ENCODE results near the gene PTPRM.

PTPRM gene

GRCh38 chr18:7807936-7808453 is 240.9 kb downstream of the PTPRM start:
- no peak for DNase-seq (ENCODE audit: low spot score)

GRCh38 chr18:7808992-7809391 is 241.9 kb downstream of the PTPRM start:
- DNase-seq (ENCODE audit: low spot score): no peak

DNA sequence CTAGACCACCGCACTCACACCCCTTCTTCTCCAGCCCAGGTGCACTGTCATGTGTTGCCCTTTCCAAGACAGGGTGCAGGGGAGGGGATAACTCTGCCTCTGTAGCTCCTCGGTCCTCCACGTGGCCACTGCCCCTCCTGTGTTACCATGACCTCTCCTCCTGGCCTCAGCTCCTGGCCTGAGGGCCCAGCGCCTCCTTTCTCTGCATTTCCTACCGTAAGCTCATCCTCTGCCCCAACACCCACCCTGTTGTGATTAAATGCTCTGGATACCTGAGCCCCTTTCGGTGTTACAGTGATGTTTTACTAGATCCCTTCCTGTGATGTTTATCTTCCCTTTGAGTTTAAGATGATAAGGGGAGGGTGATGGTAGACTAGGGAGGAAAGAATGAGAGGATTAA is 242.3 kb downstream of the PTPRM start:
- DNase-seq (ENCODE audit: low spot score): no peak

DNA sequence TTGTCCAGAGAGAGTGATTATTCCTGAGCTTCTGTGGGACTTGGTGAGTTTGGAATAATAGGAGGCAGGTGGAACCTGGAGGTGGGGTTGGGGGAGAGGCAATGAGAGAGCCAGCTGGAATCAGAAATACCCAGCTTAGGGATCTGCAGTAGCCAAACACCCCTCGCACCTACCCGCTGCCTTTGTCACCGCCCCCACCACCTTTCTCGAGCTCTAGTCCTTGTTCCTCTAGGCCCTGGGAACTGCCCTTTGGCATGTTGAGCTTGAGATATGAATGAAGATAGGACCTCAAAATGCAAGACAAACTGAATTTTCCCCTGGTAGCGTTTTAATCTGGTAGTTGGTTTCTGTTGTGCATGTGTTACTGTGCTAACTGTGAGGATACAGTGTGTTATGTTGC is 242.9 kb downstream of the PTPRM start:
- no peak for DNase-seq (ENCODE audit: low spot score)

DNA sequence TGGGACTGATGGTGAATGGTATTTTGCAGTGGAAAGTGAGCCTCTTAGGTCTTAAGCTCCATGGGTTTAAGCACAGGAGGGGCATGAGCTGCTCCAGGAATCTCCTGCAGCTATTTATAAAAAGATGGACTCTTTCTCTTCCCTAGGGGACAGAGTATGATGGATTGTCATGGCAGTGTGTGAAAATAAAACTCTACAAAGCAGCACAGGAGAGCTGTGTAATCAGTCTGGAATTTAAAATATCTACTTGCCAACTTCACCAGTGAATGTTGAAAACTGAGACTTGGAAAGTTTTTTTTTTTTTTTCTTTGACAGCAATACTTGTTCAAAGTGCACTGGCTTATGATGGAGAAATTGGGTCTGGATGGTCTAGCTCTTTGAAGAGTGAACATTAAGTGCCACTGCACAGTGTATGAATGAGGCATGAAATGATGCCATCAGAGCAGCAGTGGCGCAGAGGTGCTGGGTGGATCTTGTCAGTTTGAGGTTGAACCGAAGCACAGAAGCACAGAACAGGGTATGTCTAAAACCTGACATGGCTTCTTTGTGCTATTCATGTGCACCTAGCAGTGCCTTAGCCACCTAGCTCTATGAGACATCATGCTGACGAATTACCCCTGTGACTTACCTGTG is 245.4 kb downstream of the PTPRM start:
- DNase-seq (ENCODE audit: low spot score): no peak

GRCh38 chr18:7813131-7813530 is 246.0 kb downstream of the PTPRM start:
- DNase-seq (ENCODE audit: low spot score): no peak

DNA sequence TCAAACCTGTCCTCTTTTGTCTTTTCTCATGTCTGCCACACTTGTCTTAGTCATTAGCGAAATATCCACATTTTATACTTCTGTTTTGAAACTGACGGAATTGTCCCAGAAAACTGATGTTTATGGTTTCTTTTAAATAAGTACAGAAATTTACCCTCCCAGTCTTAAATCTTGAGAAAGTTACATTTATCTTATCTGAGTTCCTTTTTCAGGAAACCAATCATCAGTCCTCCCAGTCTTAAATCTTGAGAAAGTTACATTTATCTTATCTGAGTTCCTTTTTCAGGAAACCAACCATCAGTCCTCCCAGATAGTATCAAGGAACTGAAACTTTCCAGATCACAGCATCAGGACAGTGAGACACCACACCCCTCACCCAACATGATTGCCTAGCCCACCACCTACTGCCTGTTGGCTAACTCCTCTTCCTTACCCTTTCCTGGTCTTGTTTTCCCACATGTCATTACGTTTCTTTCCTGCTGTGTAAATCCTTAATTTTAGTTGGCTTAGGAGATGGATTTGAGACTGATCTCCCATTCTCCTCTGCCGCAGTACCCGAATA is 247.7 kb downstream of the PTPRM start:
- DNase-seq (ENCODE audit: low spot score): no peak

GRCh38 chr18:7815787-7816186 is 248.7 kb downstream of the PTPRM start:
- DNase-seq (ENCODE audit: low spot score): no peak

GRCh38 chr18:7817575-7818230 is 250.6 kb downstream of the PTPRM start:
- DNase-seq (ENCODE audit: low spot score): no peak

DNA sequence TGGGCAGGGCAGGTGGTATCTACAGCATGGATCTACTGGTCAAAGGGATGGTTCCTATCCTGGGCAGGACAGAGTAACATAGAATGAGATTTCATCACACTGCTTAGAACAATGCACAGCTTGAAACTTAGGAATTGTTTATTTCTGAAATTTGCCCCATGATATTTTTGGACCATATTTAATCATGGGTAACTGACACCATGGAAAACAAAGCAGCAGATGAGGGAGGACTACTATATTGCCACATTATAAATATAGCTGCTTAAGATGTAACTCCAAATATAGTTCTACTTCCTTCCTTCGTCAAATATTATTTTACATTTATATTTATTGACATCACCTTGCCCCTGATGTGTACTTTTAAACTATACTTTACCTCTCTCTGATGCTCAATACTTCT is 254.7 kb downstream of the PTPRM start:
- DNase-seq (ENCODE audit: low spot score): no peak

DNA sequence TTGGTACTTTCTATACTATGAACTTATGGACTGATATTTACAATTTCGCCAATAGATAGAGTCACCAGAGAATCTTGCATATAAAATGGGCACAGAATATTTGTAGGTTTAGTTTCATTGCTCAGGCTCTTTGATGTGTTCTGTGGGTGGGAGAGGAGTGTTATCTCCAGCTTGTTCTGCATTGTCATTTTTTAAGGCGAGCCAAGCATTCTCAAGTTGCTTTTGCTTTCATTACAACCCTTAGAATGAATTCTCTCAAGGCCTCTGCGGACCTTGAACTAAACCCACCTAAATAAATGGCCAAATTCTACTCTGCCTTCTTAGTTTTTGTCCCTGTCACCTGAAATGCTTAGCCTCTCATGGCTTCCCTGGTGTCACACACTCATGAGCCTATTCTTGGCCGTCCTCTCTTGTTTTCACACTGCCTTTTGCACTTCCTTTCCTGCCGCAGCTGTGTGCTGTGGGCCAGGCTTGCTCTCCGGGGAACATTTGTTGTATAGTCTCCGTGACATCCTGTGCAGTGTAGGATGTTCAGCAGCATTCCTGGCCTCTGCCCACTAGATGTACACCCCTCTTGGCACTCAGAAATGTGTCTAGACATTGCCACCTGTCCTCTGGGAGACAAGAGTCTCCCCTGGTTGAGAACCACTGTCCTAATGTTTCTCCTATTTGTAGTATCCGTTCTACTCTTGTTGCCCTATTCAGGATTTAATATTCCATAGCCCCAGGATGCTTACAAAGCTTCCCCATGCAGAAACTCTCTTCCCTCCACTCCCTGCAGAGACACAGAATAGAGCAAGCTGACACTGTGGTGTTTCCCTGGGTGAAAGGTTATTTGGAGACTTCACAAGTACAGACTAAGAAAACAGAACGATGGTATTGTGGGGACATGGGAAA is 255.6 kb downstream of the PTPRM start:
- DNase-seq (ENCODE audit: low spot score): no peak

DNA sequence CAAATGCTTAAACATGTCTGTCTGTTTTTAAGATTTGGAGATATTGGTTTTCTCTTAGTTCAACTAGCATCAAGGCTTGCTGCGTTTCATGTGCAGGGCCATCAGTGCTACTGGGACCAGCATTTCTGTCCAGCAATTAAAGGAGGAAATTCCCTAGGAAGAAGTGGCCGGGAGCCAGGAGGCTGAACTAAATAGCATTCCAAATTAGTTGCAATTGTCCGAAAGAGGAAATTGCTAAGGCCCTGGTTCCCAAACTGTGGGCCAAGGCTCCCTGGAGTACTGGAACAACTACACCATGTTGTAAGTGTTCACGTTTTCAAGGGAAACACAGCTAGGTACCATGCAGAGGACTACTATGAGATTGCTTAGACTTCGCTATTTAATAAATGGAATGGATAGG is 257.9 kb downstream of the PTPRM start:
- DNase-seq (ENCODE audit: low spot score): no peak

GRCh38 chr18:7830468-7830867 is 263.4 kb downstream of the PTPRM start:
- DNase-seq (ENCODE audit: low spot score): no peak

DNA sequence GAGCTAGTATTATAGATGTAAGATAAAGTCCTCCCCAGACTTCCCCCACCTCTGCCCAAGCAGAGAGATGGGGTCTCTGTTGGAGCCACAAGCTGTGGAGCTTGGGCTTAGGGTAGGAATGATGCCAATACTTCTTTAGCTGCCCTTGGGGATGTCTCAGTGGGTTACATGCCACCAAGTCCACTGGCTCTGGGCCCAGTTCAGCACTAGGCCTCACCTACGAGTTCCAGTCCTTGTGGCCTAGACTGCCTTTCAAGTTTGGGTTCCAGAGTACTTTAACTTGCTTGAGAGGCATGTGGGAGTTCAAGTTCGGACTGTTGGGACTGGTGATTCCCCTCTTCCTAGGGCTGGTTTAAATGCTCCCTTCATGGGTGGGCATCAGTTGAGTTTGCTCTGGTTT is 272.4 kb downstream of the PTPRM start:
- no peak for DNase-seq (ENCODE audit: low spot score)

DNA sequence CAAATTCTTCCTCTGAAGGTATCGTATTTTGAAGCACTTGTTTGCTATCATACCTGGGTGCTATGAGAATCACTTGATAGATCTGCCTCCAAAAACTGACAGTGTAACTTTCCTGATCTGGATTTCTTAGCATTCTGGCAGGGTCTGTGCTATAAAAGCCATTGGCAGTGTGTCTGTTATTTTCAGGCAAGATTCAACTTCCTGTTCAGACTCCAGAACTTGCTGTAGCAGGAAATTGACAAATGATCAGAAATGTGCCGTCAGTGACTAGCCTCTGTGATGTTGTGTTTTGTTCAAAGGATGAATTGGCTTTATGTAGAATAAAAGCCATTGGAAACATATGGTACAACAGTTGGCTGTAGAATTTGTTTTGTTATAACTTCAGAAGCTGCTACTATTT is 273.3 kb downstream of the PTPRM start:
- no peak for DNase-seq (ENCODE audit: low spot score)

DNA sequence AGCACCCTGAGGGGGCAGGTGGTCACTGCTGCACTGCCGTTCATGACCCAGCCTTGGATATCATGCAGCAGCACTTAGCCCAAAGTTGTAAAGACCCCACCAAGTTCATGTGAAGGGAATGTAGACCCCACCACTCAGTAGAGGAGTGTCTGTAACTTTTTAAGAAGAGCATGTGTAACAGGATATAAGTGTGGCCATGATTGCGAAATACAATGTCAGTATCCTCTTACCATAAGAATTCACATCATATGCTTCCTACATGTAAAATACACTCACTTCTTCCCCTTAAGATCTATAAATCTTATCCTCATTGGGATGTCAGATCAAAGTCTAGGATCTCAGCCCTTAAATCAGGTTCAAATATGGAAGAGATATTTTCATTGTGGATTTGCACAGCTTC is 276.9 kb downstream of the PTPRM start:
- no peak for DNase-seq (ENCODE audit: low spot score)

- DNase-seq (ENCODE audit: low spot score): no peak
Measured at GRCh38 chr18:7844418-7844817, 277.3 kb downstream of the PTPRM start.

GRCh38 chr18:7846335-7846734 is 279.2 kb downstream of the PTPRM start:
- DNase-seq (ENCODE audit: low spot score): no peak

DNA sequence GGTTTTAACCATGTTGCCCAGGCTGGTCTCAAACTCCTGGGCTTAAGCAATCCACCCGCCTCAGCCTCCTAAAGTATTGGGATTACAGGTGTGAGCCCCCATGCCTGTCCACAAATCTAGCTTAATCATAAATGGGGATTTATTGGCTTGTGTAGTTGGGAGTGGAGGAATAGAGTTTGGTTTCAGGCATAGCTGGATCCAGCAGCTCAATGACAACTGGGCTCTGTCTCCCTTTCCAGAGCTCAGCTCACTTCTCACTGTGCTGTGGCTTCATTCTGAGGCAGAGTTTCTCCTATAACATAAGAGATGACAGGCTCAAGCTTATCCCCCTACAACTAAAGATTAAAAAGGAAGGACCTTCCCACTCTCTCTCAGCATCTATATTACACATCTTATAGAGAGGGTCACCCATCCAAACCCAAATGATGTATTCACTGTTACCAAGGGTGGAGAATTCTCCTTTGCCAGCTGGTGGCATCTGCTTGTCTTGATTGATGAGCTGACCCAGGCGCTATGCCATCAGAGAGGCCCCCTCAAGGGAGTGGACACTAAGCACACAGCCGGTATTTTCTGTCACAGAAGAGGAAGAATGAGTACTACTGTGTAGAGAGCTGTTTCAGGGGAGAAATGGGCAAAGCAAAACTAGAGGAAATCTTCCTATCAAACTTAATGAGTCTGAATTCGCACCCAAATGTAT is 280.4 kb downstream of the PTPRM start:
- DNase-seq (ENCODE audit: low spot score): no peak

GRCh38 chr18:7848054-7848412 is 280.9 kb downstream of the PTPRM start:
- DNase-seq (ENCODE audit: low spot score): no peak

DNA sequence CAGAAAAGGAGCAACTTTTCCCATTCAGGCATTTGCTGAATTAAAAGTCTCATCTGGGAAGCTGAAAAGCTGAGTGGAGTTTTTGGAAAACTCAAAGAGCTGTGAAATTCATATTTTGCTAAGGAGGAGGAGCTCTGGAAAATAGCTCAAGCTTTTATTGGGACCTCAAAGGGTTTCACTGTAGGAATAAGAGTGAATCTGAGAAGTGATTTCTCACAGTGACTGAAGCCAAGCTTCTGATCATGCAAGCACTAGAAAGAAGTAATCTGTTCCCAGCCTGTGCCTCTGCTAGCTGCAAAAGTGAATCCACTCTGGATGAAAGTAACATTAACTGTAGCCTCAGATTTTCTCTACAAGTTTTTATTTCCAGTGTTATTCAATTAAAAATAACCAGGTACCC is 283.3 kb downstream of the PTPRM start:
- DNase-seq (ENCODE audit: low spot score): no peak

DNA sequence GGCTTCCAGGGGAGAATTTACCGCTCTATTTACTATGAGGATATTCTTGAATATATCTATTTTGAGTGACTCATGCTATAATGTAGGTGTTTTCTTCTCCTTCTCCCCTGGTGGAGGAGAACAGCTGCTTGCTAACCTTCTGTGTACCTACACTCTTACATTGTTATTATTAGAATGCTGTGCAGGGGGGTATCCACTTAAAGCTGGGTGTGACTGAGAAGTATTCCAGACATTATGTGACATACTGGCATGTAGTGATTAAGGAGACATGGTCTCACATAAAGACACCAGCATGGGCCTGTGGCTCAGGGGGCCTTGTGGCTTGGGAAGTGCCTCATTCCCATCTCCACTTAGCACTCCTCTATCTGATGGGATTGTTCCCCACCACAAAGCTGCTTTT is 287.9 kb downstream of the PTPRM start:
- DNase-seq (ENCODE audit: low spot score): no peak
